Renal pelvis (tissue), 12 donors: ENCODE measurements around the gene CYB5R2. TPM values are rescaled to one million over a fixed set of nuclear protein-coding genes. Genes with fewer than 3 reads are reported as not detected.

Experiments
- DNase-seq: peaks from one replicate; pipeline ENCODE4 v3.0.0-alpha.2; 2013
- long read RNA-seq, 16 experiments: transcript quantifications; one replicate each; lab custom pipeline, GENCODE V29; 2026
- polyA plus RNA-seq, 3 donors: library from polyadenylated mRNA; unstranded; fragments of 120-200 nt; gene quantifications; one replicate each; pipeline ENCODE4 v1.2.1, GENCODE V29; 2013; ENCODE audit not compliant: insufficient read length in 3 of 3

The CYB5R2 gene
- polyA plus RNA-seq = 10 to 100 TPM; 31.9 to 33.3 (median 32.2) TPM
- long read RNA-seq, donor 1, partial matches to known transcripts = 5 of 16 reads
- long read RNA-seq, donor 1, other reads (novel, unspliced or antisense) = 6 of 16 reads
- long read RNA-seq, donor 2, partial matches to known transcripts = 17 of 22 reads
- long read RNA-seq, donor 2, other reads (novel, unspliced or antisense) = 0 of 22 reads
- long read RNA-seq, donor 3, partial matches to known transcripts = 0 of 1 reads
- long read RNA-seq, donor 3, other reads (novel, unspliced or antisense) = 0 of 1 reads
- long read RNA-seq, donor 4, partial matches to known transcripts = 24 of 31 reads
- long read RNA-seq, donor 4, other reads (novel, unspliced or antisense) = 0 of 31 reads
- long read RNA-seq, donor 5, partial matches to known transcripts = 0 of 2 reads
- long read RNA-seq, donor 5, other reads (novel, unspliced or antisense) = 0 of 2 reads
- long read RNA-seq, donor 6, partial matches to known transcripts = 10 of 12 reads
- long read RNA-seq, donor 6, other reads (novel, unspliced or antisense) = 0 of 12 reads
- long read RNA-seq, donor 7, partial matches to known transcripts = 0 of 1 reads
- long read RNA-seq, donor 7, other reads (novel, unspliced or antisense) = 0 of 1 reads
- long read RNA-seq, donor 8 = 0 reads
- long read RNA-seq, donor 9, partial matches to known transcripts = 12 of 17 reads
- long read RNA-seq, donor 9, other reads (novel, unspliced or antisense) = 0 of 17 reads
- long read RNA-seq, donor 10, partial matches to known transcripts = 7 of 11 reads
- long read RNA-seq, donor 10, other reads (novel, unspliced or antisense) = 0 of 11 reads
- long read RNA-seq, donor 11, partial matches to known transcripts = 6 of 7 reads
- long read RNA-seq, donor 11, other reads (novel, unspliced or antisense) = 0 of 7 reads
- long read RNA-seq, donor 12, partial matches to known transcripts = 14 of 18 reads
- long read RNA-seq, donor 12, other reads (novel, unspliced or antisense) = 0 of 18 reads
- long read RNA-seq, donor 13, partial matches to known transcripts = 5 of 10 reads
- long read RNA-seq, donor 13, other reads (novel, unspliced or antisense) = 0 of 10 reads
- long read RNA-seq, donor 14 = 0 reads
- long read RNA-seq, donor 15, partial matches to known transcripts = 15 of 19 reads
- long read RNA-seq, donor 15, other reads (novel, unspliced or antisense) = 0 of 19 reads
- long read RNA-seq, donor 16, partial matches to known transcripts = 11 of 17 reads
- long read RNA-seq, donor 16, other reads (novel, unspliced or antisense) = 0 of 17 reads

GRCh38 chr11:7672960-7673723 lies at the start of gene CYB5R2:
Gene CYB5R2 (minus strand): TSS chr11:7673500. CDS start chr11:7672825, 675 bp downstream.
- DNase-seq = peak; percentile 69

DNA sequence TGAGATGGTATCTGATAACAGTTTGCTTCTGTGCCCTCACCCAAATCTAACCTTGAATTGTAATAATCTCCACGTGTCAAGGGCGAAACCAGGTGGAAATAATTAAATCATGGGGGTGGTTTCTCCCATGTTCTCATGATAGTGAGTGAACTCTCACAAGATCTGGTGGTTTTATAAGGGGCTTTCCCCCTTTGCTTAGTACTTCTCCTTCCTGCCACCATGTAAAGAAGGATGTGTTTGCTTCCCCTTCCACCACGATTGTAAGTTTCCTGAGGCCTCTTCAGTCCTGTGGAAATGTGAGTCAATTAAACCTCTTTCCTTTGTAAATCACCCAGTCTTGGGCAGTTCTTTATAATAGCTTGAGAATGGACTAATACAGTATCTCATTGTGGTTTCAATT lies 41.5 kb upstream of the CYB5R2 start:
- DNase-seq = no peak

DNA sequence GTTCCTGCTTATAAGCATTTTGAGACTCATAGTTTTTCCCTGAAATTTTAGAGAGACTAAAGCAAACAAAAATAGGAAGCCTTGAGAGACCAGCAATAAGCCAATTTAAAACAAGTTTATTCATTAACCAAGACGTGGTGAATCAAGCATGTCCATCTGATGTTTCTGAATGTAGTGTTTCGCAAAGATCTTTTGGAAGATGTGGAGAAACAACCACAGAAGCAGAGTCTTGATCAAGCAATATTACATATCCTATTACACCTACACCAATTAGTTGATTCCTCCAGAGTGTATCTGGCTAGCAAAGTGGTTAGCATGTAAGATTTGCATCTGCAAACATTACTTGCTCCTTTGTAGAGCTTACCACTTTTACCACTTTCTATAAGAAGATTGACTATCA lies 33.1 kb upstream of the CYB5R2 start, which contains the start of gene OVCH2:
Gene OVCH2, minus strand, starts transcription at position 101 of the 400 bp plus-strand sequence. Its CDS starts 83 bp downstream, at position 18.
- no peak for DNase-seq

GRCh38 chr11:7703740-7704139 lies 30.4 kb upstream of the CYB5R2 start:
- no peak for DNase-seq

DNA sequence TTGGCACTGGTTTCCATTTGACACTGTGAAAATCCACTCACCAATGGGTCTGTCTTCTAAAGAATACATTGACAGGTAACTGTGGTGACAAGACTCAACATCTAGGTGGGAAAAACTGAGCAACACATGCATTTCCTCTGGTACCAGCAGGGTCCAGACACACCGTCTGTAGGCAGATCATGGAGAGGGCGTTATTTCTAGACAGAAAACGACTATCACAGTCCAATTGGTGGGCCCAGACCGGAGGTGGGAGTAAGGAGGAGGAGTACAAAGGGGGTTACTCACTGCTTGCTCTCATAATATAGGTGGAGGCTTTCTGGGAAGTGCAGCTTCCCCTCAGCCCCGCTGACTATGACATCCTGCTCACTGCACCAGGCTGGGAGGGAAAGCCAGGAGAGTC lies 23.1 kb upstream of the CYB5R2 start:
- DNase-seq = no peak

- DNase-seq = no peak
Observed at GRCh38 chr11:7694235-7694634, 20.9 kb upstream of the CYB5R2 start.

DNA sequence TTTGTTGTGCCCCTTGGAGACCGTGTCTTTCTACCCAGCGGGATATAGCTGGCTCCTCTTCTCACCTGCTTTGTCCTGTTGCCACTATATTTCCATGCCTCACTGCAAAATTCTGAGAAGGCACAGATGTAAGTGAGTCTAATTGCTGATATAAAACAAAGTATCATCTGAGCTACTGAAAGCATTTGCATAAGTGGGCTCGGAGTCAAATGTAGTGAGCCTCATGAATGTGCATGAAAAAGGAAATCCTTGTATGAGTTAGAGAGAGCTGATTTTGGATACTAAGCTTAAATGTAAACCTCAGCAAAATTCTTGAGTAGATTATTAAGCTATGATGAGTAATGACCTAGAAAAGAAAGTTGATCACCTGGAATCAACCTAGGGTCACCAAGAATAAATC lies 19.1 kb upstream of the CYB5R2 start:
- no peak for DNase-seq

DNA sequence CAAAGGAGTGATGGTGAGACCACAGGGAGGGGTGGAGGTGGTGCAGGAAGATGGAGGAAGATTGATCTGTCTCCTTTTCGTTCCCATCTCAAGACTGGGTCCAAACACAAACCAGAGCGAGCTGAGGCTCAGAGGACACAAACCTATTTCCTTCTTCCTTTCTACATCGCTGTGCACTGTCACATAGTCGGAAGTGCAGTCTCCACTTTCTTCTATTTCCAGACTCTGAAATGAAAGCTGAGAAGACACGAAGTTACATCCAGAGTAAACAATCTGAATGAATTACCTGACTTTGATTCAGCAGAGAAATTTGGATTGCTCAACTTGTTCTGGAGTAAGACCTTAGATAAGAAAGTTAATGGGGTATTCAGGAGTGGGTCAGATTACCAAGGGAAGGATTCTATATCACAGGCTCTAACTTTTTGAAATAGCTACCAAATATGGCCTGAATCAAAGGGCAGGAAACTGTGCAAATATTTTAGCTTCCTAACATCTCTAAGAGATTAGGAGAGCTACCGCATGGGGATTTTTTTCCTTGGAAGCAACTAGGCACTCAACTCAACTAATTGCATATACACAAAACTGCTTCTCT lies 18.6 kb upstream of the CYB5R2 start:
- no peak for DNase-seq

- no peak for DNase-seq
Observed at GRCh38 chr11:7690648-7691047, 17.3 kb upstream of the CYB5R2 start.

GRCh38 chr11:7689239-7689638 lies 15.9 kb upstream of the CYB5R2 start:
- no peak for DNase-seq

DNA sequence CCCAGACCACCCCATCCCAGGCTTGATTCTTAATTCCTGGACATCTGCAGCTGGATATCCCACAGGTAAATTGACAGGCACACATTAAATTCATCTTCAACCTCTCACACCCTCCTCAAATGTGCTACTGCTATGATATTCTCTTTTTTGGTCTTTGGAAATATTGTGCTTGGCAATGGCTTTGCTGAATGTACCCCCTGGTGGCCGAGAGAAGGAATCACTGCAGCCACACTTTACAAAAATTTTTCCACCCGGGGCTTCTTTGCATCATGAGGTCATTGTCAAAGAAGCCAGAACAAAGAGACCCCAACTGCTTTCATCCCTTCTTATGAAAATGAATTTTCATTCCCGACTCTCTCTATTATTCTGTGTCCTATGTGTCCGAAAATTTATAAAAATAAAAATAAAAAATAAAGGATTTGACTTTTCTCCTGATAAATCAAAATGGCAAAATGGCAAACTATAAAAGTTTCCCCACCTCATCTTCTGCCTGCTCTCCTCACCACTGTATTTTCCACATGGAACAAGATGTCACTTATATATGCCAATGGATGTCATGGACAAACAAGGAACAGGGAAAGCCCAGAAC lies 15.0 kb upstream of the CYB5R2 start:
- no peak for DNase-seq

DNA sequence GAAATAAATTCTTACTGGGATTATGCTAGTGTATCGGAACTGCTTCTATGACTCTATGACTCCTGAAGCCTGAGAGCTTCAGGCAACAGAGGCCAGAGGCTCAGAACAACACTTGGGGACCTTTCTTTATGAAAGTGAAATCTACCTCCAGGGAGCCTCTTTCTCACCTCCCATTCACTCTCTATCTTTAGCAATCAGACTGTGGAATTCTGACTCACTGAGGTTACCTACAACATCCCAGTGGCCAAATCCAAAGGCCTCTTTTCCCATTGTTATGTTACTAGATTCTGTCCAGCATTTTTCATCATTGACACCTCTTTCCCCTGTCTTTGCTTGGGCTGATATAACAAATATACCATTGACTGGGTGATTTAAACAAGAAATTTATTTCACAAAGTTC lies 14.1 kb upstream of the CYB5R2 start:
- no peak for DNase-seq

- DNase-seq = no peak
Observed at GRCh38 chr11:7686761-7687160, 13.5 kb upstream of the CYB5R2 start.

DNA sequence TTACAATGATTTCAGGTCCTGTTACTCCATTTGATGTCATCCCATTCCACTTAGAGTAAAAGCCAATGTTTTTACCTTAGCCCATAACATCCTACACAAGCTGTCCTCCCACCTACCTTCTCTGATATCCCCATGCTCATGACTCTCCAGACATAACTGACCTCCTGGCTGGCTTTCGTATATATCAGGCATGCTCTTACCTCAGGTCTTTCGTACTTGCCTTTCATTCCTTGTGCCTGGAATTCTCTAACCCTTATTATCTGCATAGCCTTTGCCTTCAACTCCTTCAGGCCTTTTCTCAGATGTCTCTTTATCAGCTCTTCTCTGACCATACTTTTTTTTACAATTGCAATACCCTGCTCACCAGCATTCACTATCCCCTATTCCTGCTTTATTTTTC lies 10.3 kb upstream of the CYB5R2 start:
- DNase-seq = no peak

DNA sequence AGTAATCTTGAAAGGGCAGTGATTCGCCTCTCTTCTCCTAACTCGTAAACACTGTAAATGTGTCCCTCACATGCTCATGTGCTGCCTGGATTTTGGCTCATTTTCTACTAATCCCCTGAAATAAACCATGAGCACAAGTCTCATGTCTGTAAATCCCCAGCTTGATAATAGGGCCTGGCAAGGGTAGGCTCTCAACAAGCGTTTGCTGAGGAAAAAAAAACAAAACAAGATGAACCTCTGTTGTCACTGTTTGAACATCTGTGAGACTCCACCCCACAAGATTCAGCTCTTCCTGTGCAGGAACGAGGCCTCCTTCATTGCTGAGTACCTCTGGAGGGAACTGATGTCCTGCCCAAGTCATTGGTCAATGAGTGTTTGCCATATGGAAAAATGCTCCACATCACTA lies 4.5 kb upstream of the CYB5R2 start:
- no peak for DNase-seq

GRCh38 chr11:7677071-7677470 lies 3.8 kb upstream of the CYB5R2 start:
- no peak for DNase-seq

- DNase-seq = no peak
Observed at GRCh38 chr11:7675631-7676030, 2.3 kb upstream of the CYB5R2 start.

DNA sequence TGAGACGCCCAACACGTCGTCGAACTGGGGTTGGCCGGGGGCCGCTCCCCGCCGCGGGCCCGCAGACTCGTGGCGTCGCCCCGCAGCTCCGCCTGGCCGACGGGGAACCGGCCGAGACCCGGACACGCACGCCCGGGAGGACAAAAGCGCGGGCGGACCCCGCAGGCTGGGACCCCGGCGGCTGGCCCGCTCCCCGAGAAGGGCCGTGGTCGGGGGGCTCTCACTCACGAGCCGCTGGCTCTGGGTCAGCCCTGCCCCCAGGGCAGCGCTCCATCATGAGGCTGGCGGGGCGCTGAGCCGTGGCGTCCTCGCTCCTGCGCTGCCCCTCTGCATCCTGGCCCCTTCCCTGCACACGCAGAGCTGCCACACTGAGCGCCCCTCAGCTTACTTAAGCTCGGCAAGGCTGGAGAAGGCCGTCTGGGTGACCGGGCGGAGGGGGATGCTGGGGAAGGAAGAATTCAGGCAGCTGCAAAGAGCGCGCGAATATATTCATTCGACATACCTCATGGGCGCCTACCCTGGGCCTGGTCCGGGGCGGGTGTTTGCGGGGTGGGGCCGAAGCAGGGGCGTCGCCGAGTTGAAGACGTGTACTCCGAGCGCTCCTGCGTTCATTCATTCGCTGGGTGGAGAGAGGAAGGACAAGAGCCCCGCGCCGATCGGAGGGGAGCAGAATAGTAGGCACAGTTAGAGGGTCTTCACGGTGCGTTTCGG lies 579 bp upstream of the CYB5R2 start:
- DNase-seq = peak; percentile 57

DNA sequence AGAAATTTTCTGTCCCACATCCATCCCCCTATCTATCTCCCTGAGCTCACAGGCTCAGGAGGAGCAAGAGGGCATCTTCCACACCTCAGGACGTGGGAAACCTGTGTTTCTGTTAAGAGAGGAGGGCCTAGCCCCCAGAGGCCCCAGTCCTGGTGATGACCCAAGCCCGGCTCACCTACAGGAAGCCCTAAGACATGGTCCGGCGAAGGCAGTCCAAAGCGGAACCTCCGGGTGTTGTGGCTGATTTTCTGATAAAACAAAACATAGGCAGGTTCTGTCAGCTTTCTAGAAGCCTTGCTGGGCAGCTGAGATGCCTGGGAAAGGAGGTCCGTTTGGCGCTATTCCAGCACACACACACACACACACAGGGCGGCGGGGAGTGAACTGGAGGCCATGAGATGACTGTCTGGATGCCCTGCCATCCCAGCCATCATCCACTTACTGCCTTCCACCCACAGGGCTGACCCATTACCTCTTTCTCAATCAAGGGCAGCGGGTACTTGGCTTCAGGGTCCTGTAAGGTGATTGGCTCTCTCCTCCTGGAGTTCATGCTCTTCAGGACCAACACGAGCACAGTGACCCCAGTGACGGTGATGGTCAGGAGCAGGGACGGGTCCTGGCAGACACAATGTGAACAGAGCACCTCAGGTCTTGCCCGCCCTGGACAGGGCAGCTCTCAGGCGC lies 882 bp downstream of the CYB5R2 start:
- no peak for DNase-seq
